H7 (cell line): ENCODE data around the gene USP51. TPM values are rescaled to one million over a fixed set of nuclear protein-coding genes. Genes with fewer than 3 reads are reported as not detected.
"Not testable (repeated sequence)": the region's sequence is repeated elsewhere in the genome, so short reads cannot be mapped to it uniquely, and the experiment has no call there.

Source experiments
- DNase-seq: peaks from one replicate; pipeline ENCODE4 v3.0.0; 2012
- H3K27me3 ChIP-seq: 2 replicates; pipeline ENCODE4 v1.6.0; 2011; ENCODE audit warnings: mild to moderate bottlenecking, low read length; ENCODE audit not compliant: control insufficient read depth, insufficient read depth
- H3K36me3 ChIP-seq: replicated peaks from 2 replicates; pipeline ENCODE4 v1.5.1; 2011; ENCODE audit warnings: low read length; ENCODE audit not compliant: control insufficient read depth, insufficient read depth
- H3K4me3 ChIP-seq: 2 replicates; pipeline ENCODE4 v1.5.1; 2011; ENCODE audit warnings: low read depth, mild to moderate bottlenecking, control low read depth, low read length, moderate library complexity; ENCODE audit not compliant: insufficient read depth
- total RNA-seq: library from RNA; depleted of rRNA; stranded (reverse); fragments of >200 nt; shearing (Covaris generic); gene quantifications from 2 replicates; pipeline ENCODE4 v1.2.3, GENCODE V29; 2014; rRNA removed

Gene USP51
- total RNA-seq, 1 experiment from 2014 or later: 6.7 TPM

DNA sequence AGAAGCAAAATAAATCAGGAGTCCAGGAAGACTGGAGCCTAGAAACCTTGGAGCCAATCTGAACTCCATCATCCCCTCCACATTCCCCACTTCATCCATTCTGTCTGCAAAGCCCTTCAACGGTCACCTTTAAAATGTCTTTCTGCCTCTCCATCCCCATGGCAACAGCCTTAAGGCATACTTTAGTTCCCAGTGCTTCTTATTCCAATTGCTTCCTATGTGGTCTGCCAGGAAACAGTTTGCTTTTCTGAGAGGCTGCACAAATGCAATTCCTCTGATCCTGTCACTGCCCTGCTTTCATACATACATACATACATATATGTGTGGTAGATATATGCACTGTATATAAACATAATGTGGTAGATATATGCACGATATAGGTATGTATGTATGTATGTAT lies 38.5 kb downstream of the USP51 start:
- no peak for DNase-seq
- H3K36me3 ChIP-seq: no peaks in the 10 kb centered on the region
- H3K27me3 ChIP-seq: no peaks in the 10 kb centered on the region
- H3K4me3 ChIP-seq: no peak overlapping the region

GRCh38 chrX:55450259-55450658 lies 39.4 kb downstream of the USP51 start:
- Histone ChIP-seq H3K27me3 (no peaks in the 10 kb centered on the region), H3K4me3 (no peak overlapping the region), H3K36me3 (no peaks in the 10 kb centered on the region)
- DNase-seq: peak; percentile 10

DNA sequence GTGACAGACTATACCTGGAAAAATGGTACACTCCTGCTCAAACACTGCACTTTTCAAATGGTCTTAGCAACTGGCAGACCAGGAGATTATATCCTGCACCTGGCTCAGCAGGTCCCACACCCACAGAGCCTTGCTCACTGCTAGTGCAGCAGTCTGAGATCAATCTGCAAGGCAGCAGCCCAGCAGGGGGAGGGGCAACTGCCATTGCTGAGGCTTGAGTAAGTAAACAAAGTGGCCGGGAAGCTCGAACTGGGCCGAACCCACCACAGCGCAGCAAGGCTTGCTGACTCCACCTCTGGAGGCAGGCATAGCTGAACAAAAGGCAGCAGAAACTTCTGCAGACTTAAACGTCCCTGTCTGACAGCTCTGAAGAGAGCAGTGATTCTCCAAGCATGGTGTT lies 46.2 kb downstream of the USP51 start:
- DNase-seq, H3K4me3 ChIP-seq, H3K36me3 ChIP-seq, H3K27me3 ChIP-seq: not testable (repeated sequence)

Other genes with a start within 250 kb of the USP51 start
- not detected in 2 replicates for gene PAGE3, start 224.9 kb downstream of the USP51 start, total RNA-seq
- 18.0 and 18.4 TPM in 2 replicates for gene MAGEH1, start 37.7 kb downstream of the USP51 start, total RNA-seq
- not detected in 2 replicates for gene FOXR2, start 133.6 kb upstream of the USP51 start, total RNA-seq
- 6.1 and 9.0 TPM in 2 replicates for gene RRAGB, start 227.9 kb upstream of the USP51 start, total RNA-seq